HUES64 (cell line): ENCODE measurements around the gene MMP17.

ENCODE experiments used
- H3K27ac ChIP-seq: 2 replicates; pipeline ENCODE4 v1.7.0; 2013; ENCODE audit warnings: low read depth, low read length, inconsistent platforms
- H3K27me3 ChIP-seq: 2 replicates; pipeline ENCODE4 v1.6.1; 2013; ENCODE audit warnings: mild to moderate bottlenecking, low read length; ENCODE audit not compliant: insufficient read depth
- H3K36me3 ChIP-seq: 2 replicates; pipeline ENCODE4 v1.6.1; 2013; ENCODE audit warnings: mild to moderate bottlenecking, low read length; ENCODE audit not compliant: insufficient read depth
- H3K4me1 ChIP-seq: 2 replicates; pipeline ENCODE4 v1.6.1; 2013; ENCODE audit warnings: mild to moderate bottlenecking, low read length, moderate library complexity; ENCODE audit not compliant: insufficient read depth
- H3K4me3 ChIP-seq: 2 replicates; pipeline ENCODE4 v1.5.1; 2013; ENCODE audit warnings: mild to moderate bottlenecking, low read length, moderate library complexity
- H3K9ac ChIP-seq: 2 replicates; pipeline ENCODE4 v1.6.1; 2013; ENCODE audit warnings: mild to moderate bottlenecking, low read depth, low read length
- H3K9me3 ChIP-seq: 2 replicates; pipeline ENCODE4 v1.6.1; 2013; ENCODE audit warnings: low read depth, low read length; ENCODE audit not compliant: insufficient read depth
- WGBS: fragments of 150-250, 120-280 bp; methylation state at CpG from one replicate; pipeline ENCODE4 v1.1.7; 2013; ENCODE audit warnings: missing lambda C conversion rate; 5-methylcytosine and 5-hydroxymethylcytosine counted together

Gene MMP17

DNA sequence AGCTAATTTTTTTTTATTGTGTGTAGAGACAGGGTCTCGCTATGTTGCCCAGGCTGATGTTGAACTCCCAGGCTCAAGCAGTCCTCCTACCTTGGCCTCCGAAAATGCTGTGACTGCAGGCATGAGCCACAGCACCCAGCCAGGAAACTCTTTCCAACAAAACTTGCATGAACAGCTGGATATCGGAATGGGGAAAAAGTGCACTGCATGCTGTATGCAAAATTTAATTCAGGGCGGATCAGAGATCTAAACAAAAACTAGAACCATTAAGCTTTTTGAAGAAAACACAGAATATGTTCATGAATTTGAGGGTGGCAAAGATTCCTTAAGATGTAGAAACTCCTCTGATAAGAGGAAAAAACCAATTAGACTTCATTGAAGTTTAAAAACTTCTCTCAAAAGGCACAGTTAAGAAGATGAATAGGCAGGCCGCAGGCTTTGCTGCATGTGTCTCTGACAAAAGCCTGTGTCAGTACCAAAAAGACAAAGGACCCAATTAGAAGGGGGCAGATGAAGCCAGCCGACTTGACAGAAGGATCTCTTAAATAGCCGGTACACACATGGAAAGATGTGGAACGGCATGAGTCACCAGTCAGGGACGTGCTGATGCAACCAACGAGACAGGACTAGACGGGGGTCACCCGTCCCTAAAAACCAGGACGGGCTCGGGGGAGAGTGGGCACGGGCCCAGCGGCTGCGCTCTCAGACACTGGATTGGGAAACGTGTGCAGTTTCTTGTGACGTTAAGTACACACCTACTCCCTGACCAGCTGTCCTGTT is 34.8 kb upstream of the MMP17 start:
- Histone ChIP-seq H3K27me3 (no peaks in the 10 kb centered on the region), H3K4me1 (peaks cover 19% of the 10 kb centered on the region), H3K9me3 (no peaks in the 10 kb centered on the region), H3K27ac (peak overlapping the region; percentile 26; the same call in 1 of the 2 replicates), H3K4me3 (no peak overlapping the region), H3K36me3 (peaks cover 36% of the 10 kb centered on the region), H3K9ac (no peak overlapping the region)
- 85% methylated on average over 19 of the region's 19 CpGs for WGBS

DNA sequence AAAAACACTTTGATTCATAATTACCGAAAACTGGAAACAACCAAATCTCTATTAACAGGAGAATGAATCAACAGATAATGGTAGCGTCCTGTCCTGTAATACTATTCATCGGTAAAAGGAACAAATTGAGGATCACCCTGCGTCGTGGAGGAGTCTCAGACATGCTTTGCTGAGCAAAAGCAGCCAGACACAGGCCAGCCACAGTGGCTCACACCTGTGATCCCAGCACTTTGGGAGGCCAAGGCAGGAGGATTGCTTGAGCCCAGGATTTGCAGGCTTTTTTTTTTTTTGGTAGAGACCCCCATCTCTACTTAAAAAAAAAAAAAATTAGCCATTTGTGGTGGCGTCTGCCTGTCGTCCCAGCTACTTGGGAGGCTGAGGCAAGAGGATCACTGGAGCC is 34.1 kb upstream of the MMP17 start:
- no peak overlapping the region for H3K9ac ChIP-seq
- H3K9me3 ChIP-seq: no peaks in the 10 kb centered on the region
- peaks cover 35% of the 10 kb centered on the region for H3K36me3 ChIP-seq
- peaks cover 19% of the 10 kb centered on the region for H3K4me1 ChIP-seq
- WGBS: 94% methylated on average over 7 of the region's 7 CpGs
- no peaks in the 10 kb centered on the region for H3K27me3 ChIP-seq
- H3K27ac ChIP-seq: no peak overlapping the region; the same call in 1 of the 2 replicates
- no peak overlapping the region for H3K4me3 ChIP-seq

DNA sequence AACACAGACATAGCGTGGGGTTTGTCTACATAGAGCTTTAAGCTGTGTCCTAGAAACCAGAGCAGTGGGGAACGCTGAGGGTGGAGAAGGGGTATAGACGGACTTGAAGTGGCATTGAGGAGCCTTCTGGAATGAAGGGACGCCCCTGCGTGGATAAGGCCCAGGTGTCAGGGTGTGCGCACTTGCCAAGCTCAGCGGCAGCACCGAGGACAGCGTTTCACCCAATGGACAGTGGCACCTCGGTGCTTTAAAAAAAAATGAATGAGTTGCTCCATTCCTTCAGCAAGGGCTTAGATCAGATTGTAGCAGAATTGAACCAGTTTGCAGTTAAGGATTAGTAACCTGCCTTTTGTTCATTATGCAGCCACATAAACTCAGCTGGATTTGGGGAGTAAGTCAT is 33.6 kb upstream of the MMP17 start:
- H3K4me3 ChIP-seq: no peak overlapping the region
- H3K36me3 ChIP-seq: peaks cover 39% of the 10 kb centered on the region
- 91% methylated on average over 10 of the region's 10 CpGs for WGBS
- no peaks in the 10 kb centered on the region for H3K9me3 ChIP-seq
- H3K27me3 ChIP-seq: no peaks in the 10 kb centered on the region
- no peak overlapping the region for H3K9ac ChIP-seq
- H3K27ac ChIP-seq: no peak overlapping the region
- peaks cover 19% of the 10 kb centered on the region for H3K4me1 ChIP-seq

DNA sequence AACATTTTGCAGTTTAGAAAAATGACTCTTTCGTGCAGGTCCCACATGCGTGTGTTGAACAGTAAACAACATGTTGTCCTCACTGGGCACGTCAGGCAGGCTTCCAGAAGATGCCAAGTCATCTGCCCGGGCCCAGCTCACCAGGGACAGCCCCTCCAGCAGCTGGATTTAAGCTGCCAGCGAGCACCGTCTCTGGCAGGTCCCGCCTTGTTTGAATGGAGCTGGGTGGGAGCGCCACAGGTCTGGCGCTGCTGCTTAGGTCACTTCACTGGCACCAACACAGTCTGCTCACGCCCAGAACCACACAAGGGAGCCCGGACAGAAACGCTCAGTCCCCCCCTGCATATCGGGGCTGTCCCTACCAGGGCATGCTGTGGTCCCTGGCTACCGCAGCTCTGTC is 33.1 kb upstream of the MMP17 start:
- H3K27me3 ChIP-seq: no peaks in the 10 kb centered on the region
- H3K4me3 ChIP-seq: no peak overlapping the region
- peaks cover 19% of the 10 kb centered on the region for H3K4me1 ChIP-seq
- H3K27ac ChIP-seq: peak overlapping the region; percentile 24
- 91% methylated on average over 14 of the region's 14 CpGs for WGBS
- H3K9ac ChIP-seq: no peak overlapping the region
- H3K36me3 ChIP-seq: peaks cover 36% of the 10 kb centered on the region
- no peaks in the 10 kb centered on the region for H3K9me3 ChIP-seq

DNA sequence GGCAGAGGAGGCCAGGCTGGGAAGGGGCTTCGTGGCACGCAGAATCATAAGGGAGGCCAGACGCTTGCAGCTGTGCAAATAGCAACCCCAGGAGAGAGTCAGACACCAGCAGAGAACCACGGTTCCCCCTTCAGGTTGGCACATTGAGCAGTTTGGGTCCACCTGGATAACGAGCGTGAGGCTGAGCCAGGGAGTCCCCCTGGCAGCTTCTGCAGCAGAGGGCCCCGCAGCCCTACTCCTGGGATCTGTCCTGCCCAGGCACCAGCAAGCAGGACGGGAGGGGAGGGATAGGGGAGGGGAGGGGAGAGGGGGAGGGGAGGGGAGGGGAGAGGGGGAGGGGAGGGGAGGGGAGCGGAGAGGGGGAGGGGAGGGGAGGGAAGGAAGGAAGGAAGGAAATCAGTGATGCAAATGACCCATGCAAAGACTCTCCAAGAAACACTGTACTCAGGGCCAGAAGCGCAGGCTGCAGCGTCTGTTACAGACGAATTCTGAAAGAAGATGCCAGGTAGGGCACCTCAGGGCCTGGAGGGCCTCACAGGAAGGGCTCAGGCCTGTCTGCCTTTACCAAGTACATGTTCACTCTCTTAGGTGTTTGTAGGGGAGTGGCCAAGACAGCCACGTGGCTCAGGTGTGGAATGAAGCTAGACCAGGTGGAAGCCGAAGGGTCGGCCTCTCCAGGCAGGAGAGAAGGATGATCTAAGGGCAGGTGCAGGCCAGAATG is 32.3 kb upstream of the MMP17 start:
- H3K4me1 ChIP-seq: peaks cover 19% of the 10 kb centered on the region
- WGBS: 61% methylated on average over 12 of the region's 15 CpGs

DNA sequence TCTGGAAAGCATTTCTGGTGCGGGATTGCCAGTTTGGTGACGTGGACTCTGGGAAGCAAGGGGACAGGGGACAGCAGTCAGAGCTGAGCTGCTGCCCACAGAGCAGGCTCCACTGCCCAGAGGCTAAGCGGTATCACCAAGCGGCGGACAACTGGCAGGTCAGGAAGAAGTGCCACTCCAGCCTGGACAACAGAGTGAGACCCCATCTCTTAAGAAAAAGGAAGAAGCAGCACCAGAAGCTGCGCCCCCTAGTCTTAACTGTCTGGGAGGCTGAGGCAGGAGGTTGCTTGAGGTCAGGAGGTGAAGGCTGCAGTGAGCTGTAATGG is 31.8 kb upstream of the MMP17 start:
- no peaks in the 10 kb centered on the region for H3K27me3 ChIP-seq
- H3K27ac ChIP-seq: peak overlapping the region; percentile 66
- H3K9me3 ChIP-seq: no peaks in the 10 kb centered on the region
- H3K36me3 ChIP-seq: peaks cover 27% of the 10 kb centered on the region
- H3K4me3 ChIP-seq: no peak overlapping the region
- 93% methylated on average over 6 of the region's 6 CpGs for WGBS
- H3K9ac ChIP-seq: no peak overlapping the region
- peaks cover 19% of the 10 kb centered on the region for H3K4me1 ChIP-seq

More for the DNA sequence above, 32.3 kb upstream of the MMP17 start:
- Histone ChIP-seq H3K27me3 (no peaks in the 10 kb centered on the region), H3K27ac (peak overlapping the region; percentile 66), H3K4me3 (no peak overlapping the region), H3K36me3 (peaks cover 28% of the 10 kb centered on the region), H3K9ac (no peak overlapping the region), H3K9me3 (no peaks in the 10 kb centered on the region)

DNA sequence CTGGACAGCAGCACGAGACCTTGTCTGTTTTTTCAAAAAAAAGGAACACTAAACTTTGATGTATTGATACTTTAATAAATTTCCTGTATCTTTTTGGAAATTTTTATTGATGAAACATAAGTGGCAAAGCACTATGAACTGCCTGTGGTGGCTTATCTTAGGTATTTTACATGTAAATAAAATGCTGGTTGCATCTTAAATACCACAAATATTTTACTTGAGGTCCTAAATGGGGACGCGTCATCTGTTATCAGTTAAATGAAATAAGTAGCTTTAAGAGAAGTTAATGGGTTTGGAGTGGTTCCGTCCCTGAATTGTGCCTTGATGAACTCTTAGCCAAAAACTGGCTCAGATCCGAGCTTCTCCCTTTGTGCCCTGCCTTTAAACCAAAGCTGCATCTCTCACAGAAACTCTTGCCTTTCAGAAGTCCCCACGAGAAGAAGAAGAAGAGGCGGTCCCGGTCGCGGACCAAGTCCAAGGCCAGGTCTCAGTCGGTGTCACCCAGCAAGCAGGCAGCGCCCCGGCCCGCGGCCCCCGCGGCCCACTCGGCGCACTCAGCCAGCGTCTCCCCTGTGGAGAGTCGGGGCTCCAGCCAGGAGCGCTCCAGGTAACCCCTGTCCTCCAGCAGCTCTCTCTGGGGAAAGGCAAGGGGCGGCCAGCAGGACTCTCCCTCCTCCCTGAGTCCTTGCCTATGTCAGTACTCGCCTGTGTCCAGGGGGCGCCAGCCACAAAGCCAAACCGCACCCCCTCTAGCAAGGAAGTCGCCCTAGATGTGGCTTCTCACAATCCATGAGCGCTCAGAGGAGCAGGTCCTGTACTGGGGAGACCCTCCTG is 31.2 kb upstream of the MMP17 start:
- H3K4me3 ChIP-seq: no peak overlapping the region
- H3K9ac ChIP-seq: no peak overlapping the region
- no peaks in the 10 kb centered on the region for H3K27me3 ChIP-seq
- peaks cover 19% of the 10 kb centered on the region for H3K4me1 ChIP-seq
- H3K9me3 ChIP-seq: no peaks in the 10 kb centered on the region
- 90% methylated on average over 28 of the region's 28 CpGs for WGBS
- peaks cover 28% of the 10 kb centered on the region for H3K36me3 ChIP-seq
- H3K27ac ChIP-seq: no peak overlapping the region

DNA sequence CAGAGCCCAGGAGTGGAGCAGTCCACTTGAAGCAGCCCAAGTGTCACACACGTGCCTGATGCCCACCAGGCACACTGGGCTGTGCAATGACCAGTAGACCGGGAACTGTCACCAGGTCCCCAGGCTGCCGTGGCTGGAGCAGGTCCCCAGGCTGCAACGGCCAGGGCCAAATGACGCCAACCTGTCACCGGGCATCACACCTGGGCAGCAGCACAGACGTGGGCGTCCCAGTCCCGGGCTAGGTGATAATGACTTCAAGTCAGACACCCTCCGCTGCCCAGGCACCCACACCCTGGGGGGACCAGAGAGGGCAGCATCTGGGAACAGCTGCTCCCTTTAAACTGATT is 30.6 kb upstream of the MMP17 start:
- Histone ChIP-seq H3K9me3 (no peaks in the 10 kb centered on the region), H3K27me3 (no peaks in the 10 kb centered on the region), H3K27ac (no peak overlapping the region), H3K4me1 (peaks cover 19% of the 10 kb centered on the region), H3K4me3 (no peak overlapping the region), H3K36me3 (peaks cover 29% of the 10 kb centered on the region), H3K9ac (no peak overlapping the region)
- WGBS: 96% methylated on average over 10 of the region's 10 CpGs

DNA sequence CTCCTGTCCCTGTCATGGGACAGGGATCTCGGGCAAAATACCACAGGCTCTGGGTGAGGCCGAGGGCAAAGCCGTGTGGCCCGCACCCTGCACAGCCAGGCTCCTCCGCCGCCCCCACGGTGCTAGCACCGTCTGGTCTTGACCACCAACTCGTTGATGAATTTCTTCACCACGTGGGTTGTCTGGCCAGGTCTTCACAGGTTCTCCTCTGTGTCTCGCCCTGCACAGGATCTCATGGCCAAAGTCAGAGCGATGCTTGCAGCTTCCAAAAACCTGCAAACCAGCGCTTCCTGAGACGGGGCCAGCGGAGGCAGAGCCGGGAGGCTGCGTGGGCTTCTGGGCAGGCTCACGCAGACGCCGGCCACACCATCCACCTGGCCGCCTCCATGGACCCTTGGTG is 29.0 kb upstream of the MMP17 start:
- Histone ChIP-seq H3K36me3 (peaks cover 29% of the 10 kb centered on the region), H3K9ac (no peak overlapping the region), H3K9me3 (no peaks in the 10 kb centered on the region), H3K27ac (no peak overlapping the region), H3K4me1 (peaks cover 19% of the 10 kb centered on the region), H3K4me3 (no peak overlapping the region), H3K27me3 (no peaks in the 10 kb centered on the region)
- WGBS: 94% methylated on average over 21 of the region's 21 CpGs

DNA sequence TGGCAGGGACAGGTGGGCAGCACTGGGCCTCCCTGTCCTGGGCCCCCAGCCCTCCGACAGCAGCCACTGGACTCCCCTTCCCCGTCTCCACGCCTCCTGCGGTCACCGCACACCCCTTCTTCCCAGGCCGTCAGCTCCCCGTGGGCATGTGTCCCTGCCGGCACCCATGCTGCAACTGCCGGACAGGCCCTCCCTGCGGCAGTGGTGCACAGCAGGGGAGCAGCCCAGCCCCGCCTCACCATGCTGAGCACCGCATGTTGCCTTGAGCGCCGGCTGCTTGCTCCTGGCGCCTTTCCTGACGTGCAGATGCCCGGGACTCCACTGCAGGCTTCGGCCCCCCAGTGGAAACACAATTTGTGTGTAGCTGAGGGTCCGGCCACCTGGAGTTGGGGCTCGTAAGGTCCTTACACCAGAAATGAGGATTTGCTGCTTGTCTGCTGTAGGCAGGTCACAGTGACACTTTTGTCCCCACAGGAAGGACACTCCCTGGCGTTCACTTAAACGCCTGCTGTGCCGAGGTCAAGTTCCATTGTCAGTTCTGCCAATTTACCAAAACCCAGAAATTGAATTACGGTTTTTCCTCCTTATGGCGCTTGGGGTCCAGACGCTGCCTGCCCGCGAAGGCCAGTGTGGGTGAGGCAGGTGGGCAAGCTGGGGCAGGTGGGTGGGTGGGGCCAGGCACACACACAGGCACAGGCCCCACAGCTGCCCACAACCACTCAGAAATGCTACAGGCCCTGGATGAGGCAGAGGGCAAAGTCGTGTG is 28.2 kb upstream of the MMP17 start:
- 88% methylated on average over 29 of the region's 29 CpGs for WGBS
- no peaks in the 10 kb centered on the region for H3K27me3 ChIP-seq
- no peak overlapping the region for H3K27ac ChIP-seq
- H3K9ac ChIP-seq: no peak overlapping the region
- no peaks in the 10 kb centered on the region for H3K9me3 ChIP-seq
- peaks cover 29% of the 10 kb centered on the region for H3K36me3 ChIP-seq
- H3K4me3 ChIP-seq: no peak overlapping the region
- peaks cover 19% of the 10 kb centered on the region for H3K4me1 ChIP-seq
